Stimulated activated CD8-positive, alpha-beta memory T cell treated with anti-CD3 and anti-CD28 coated beads, Interleukin-4, amount 100 ng/mL, for 1 hour (primary cell): Measurements from ENCODE around the gene NLN.
"Not testable (repeated sequence)": the region's sequence is repeated elsewhere in the genome, so short reads cannot be mapped to it uniquely, and the experiment has no call there.

Experiments used
- DNase-seq, 2 donors: peaks; one replicate each; pipeline ENCODE4 v3.0.0-alpha.2; 2020; ENCODE audit warnings: low read depth in 2 of 2, low spot score in 1 of 2

NLN gene

DNA sequence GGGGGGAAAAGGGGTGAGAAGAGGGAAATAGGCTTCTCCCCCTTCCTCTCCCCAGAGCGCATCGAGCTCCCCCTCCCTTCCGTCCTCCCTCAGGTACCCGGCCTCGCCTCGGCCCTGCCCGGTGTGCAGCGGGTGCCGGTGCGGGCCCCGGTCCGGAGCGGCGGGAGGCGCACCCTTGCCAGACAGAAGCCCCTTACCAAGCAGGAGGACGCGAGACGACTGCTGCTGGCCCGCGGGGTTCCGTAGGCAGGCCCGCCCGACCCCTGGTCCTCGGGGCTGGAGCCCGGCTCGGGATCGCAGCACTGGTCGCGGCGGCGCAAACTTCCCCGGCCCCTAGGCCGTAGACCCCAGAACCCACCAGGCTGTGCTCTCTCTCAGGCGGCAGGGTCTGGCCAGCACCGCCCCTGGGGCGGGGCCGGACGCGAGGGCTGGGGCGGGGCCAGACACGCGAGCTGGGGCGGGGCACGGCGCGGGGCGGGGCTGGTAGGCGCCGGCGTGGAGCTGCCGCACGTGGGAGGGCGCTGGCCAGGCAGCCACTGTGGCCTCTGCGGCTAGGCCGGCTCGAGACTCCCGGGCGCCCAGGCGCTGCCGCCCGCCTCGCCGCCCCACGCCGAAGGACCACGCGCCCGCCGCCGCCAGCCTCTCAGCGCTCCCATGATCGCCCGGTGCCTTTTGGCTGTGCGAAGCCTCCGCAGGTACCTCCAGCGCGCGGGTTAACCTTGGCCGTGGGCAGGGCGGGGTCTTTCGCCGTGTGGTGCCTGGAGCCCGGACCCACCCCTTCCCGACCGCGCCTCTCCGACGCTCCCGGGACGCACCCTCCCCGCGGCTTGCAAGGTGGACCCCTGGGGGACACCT is at the start of gene NLN, which contains the start of gene SGTB:
TSS of gene NLN (plus strand) at position 486 of the 855 bp plus-strand sequence. CDS start at position 655, 169 bp downstream.
TSS of gene SGTB (minus strand) at position 390 of the 855 bp plus-strand sequence. CDS start 1,302 bp downstream, outside the sequence.
- DNase-seq: peak; percentile 66

GRCh38 chr5:65672796-65673195 is 49.2 kb upstream of the NLN start:
- DNase-seq: no peak

DNA sequence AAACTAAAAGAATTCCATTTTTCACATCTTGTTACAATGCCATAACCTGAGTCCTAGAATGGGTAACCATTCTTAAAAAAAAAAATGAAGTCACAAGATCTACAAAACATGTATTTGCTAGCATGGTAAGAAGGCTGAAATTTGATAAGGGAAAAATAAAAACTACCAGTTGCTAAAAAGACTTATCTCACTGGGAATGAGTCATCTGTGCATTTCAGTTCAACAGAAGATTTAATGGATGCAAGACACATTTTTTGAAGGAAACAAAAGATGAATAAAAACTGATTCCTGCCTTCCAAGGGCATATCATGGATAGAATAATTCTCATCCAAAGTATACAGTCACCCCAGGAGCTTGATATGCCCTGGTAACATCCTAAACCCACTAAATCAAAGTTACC is 47.3 kb upstream of the NLN start:
- DNase-seq: no peak

DNA sequence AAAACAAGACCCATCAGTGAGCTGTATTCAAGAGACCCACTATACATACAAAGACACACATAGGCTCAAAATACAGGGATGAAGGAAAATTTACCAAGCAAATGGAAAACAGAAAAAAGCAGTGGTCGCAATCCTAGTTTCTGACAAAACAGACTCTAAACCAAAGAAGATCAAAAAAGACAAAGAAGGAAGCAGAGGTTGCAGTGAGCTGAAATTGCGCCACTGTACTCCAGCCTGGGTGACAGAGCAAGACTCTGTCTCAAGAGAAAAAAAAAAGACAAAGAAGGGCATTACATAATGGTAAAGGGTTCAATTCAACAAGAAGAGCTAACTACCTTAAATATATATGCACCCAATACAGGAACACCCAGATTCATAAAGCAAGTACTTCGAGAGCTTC is 45.9 kb upstream of the NLN start:
- DNase-seq: not testable (repeated sequence)

- no peak for DNase-seq
These were observed 39.9 kb upstream of the NLN start for GRCh38 chr5:65682148-65682547.

DNA sequence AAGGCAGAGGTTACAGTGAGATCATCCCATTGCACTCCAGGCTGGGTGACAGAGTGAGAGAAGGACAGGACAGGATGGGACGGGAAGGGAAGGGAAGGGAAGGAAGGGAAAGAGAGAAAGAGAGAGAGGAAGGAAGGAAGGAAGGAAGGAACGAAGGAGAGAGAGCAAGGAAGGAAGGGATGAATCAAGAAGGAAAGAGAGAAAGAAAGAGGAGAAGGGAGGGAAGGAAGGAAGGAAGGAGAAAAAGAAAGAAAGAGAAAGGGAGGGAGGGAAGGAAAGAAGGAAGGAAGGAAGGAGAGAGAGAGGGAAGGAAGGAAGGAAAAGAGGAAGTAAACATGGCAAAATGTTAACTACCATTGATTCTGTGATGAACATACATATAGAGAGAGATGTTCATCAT is 28.9 kb upstream of the NLN start:
- DNase-seq: no peak

- no peak for DNase-seq
These were observed 26.7 kb upstream of the NLN start for GRCh38 chr5:65695162-65695755.

DNA sequence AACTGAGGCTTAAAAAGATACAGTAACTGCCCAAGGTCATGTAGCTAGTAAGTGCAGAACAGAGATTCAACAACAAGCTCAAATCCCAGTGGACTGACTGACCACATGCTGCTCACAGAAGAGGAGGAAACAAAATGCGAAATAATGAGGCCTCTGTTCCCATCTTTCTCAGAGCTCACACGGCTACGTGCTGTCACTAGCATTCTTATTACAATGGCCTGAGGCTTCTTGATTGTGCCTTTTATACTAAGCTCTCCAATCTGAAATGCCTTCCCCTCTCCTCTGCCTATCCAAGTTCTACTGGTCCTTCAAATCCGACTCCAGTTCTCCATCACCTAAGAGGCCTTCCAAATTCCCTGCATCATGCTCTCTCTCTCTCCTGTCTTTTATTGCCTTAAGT is 26.1 kb upstream of the NLN start:
- DNase-seq: no peak

- no peak for DNase-seq
These were observed 25.1 kb upstream of the NLN start for GRCh38 chr5:65696892-65697291.

GRCh38 chr5:65699338-65699737 is 22.7 kb upstream of the NLN start:
- no peak for DNase-seq

DNA sequence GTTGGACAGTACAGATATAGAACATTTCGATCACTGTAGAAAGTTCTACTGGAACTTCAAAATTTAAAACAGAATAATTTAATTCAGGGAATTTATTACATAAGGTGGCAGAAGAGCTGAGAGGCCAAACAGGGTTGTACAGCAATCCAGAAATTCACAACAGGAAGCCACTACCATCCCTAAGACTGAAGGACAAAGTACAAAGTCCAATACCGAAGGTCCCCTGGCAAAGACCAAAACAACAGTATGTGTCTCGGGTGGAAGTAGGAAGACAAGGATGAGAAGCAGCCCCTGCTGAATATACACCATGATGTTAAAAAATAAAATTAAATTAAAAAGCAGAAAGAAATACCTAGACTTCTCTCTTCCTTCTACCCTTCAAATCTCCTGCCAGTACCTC is 20.0 kb upstream of the NLN start:
- DNase-seq: no peak

- no peak for DNase-seq
These were observed 17.3 kb upstream of the NLN start for GRCh38 chr5:65704621-65705239.

DNA sequence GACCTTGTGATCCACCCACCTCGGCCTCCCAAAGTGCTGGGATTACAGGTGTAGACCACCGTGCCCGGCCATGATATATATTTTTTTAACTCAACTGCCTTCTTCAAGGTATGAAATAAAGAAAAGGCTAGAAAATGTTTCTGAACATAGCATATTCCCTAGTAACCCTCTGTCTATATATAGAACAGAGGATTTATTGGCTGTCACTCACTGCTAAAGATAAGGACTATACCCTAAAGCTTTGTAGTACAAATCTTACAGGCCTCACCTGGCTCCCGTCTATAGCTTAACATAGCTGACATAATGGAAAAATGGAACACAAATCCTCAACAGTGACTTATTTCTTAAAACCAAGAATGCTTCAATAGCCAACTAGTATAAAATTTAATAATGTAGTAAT is 14.3 kb upstream of the NLN start:
- DNase-seq: no peak

DNA sequence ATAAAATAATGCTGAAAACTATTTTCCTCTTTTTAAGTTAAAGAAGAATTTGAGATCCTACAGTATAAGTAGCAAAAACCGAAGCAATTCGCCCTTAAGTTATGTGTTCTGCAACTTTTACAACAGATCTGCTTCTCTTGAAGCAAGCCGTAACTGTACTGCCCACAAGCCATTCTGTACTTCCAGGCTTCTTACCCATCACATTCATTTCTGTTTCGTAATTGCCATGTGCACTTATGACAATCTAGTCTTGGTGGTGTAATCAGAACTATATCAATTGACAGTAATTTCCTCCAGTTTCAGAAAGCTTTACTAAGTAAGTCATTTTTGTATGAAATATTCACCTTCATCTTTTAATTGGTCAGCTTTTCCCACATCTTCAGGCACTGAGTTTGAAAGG is 13.9 kb upstream of the NLN start:
- DNase-seq: no peak

GRCh38 chr5:65718576-65719310 is 3.3 kb upstream of the NLN start:
- DNase-seq: no peak

GRCh38 chr5:65721050-65721719 is 820 bp upstream of the NLN start:
- no peak for DNase-seq

GRCh38 chr5:65722575-65723403 is 784 bp downstream of the NLN start:
- DNase-seq: no peak

DNA sequence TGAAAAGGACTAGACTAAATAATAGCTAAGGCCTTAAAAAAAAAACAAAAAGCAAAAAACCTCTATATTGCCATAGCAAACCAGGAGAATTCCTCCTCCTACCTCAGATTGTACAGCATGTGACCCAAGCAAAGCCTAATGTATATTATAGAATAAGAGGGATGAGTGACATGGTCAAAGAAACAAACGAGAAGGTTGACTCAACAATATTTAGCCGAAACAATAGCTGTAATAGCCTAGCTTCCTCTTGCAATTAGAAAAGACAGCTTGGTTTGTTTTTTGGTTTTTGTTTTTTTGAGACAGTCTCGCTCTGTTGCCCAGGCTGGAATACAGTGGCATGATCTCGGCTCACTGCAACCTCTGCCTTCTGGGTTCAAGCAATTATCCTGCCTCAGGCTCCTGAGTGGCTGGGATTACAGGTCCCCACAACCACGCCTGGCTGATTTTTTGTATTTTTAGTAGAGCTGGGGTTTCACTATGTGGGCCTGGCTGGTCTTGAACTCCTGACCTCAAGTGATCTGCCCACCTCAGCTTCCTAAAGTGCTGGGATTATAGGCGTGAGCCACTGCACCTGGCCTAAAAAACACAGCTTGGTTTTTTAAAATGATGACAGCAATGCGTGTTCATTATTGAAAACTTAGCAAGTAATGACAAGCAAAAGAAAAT is 5.6 kb downstream of the NLN start:
- no peak for DNase-seq

GRCh38 chr5:65728218-65728617 is 6.2 kb downstream of the NLN start:
- no peak for DNase-seq

GRCh38 chr5:65730910-65731309 is 8.9 kb downstream of the NLN start:
- DNase-seq: no peak
